GM13976 (cell line): ENCODE data around the gene AKAP13.

ENCODE experiments used
- DNase-seq: peaks from one replicate; pipeline ENCODE4 v3.0.0; 2012; ENCODE audit warnings: low spot score
- CTCF ChIP-seq: IDR thresholded peaks from 2 replicates; pipeline ENCODE4 v1.5.1; 2012; ENCODE audit warnings: borderline replicate concordance, mild to moderate bottlenecking; ENCODE audit not compliant: insufficient read depth; ENCODE audit errors: extremely low read depth, missing control alignments, control extremely low read depth
- in situ Hi-C: fragments of 300-500 bp; cut with MboI; formaldehyde crosslinking; loops from one replicate; pipeline ENCODE4 v1.12.0; 2022; ENCODE audit warnings: low sequenced_read_pairs, mixed read lengths, inconsistent platforms; ENCODE audit not compliant: unreplicated experiment

The AKAP13 gene

GRCh38 chr15:85504749-85505676, 124.6 kb downstream of the AKAP13 start:
- in situ Hi-C loops = no loop called here
- peak; percentile 39 for TF ChIP-seq CTCF
- no peak for DNase-seq

GRCh38 chr15:85507114-85507513, 126.7 kb downstream of the AKAP13 start:
- no peak for DNase-seq
- no peak for TF ChIP-seq CTCF
- in situ Hi-C loops = no loop called here

DNA sequence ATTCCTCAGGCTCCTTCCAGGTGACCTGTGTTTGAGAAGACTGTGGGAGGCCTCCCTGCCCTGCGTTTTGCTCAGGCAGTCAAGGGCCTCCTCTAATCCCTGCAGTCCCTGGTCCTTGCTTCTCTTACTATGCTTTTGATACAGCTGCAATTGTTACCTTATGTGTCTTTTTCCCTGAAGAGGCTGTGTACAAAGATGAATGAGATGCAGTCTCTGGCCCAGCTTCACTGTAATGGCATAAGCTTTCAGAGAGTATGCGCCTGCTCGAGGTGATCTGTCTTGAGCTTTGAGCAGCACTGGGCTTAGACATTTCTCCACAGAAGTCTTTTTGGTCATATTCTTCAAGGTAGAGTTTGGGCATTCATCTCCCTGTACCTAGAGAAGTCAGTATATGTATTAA, 129.6 kb downstream of the AKAP13 start:
- no peak for TF ChIP-seq CTCF
- no peak for DNase-seq
- in situ Hi-C loops = no loop called here

- no peak for TF ChIP-seq CTCF
- in situ Hi-C loops = no loop called here
- DNase-seq = no peak
Measured at GRCh38 chr15:85514413-85514812, 134.0 kb downstream of the AKAP13 start.

DNA sequence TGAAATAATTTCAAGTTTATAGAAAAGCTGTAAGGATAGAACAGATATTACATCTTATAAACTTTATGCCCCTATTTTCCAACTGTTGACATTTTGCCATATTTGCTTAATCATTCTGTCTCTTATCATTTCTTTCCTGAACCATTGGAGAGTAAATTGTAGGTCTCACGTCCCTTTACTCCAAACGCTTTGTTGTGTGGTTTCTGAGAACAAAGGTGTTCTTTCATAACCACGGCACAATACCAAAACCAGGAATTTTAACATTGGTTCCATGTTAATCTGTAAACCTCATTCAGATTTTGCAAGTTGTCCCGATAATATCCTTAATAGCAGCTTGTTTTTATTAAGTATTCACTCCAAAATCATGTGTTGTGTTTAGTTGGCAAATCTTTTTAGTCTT, 134.8 kb downstream of the AKAP13 start:
- TF ChIP-seq CTCF = no peak
- DNase-seq = no peak
- in situ Hi-C loops = no loop called here

- TF ChIP-seq CTCF = no peak
- in situ Hi-C loops = no loop called here
- DNase-seq = no peak
Measured at GRCh38 chr15:85517086-85517485, 136.7 kb downstream of the AKAP13 start.
